GM10266 (cell line): ENCODE data around the gene GTSE1.
A peak's percentile ranks its signal among the peaks of the same experiment; 100 is the strongest.

Experiments used
- DNase-seq: peaks from one replicate; pipeline ENCODE4 v3.0.0; 2012; ENCODE audit errors: extremely low spot score
- CTCF ChIP-seq: IDR thresholded peaks from 2 replicates; pipeline ENCODE4 v1.5.1; 2012; ENCODE audit warnings: mild to moderate bottlenecking, low read depth; ENCODE audit not compliant: control insufficient read depth, insufficient read depth; ENCODE audit errors: missing control alignments

GTSE1 gene

GRCh38 chr22:46296257-46297150, at the start of gene GTSE1:
GTSE1 (plus strand) TSS chr22:46296870; CDS start chr22:46297401, 531 bp downstream.
- TF ChIP-seq CTCF = peak; percentile 45
- DNase-seq = peak; percentile 99

- no peak for DNase-seq
- TF ChIP-seq CTCF = no peak
These were observed 49.2 kb upstream of the GTSE1 start for GRCh38 chr22:46247443-46247975.

- TF ChIP-seq CTCF = peak; percentile 27
- peak; percentile 96 for DNase-seq
These were observed 46.5 kb upstream of the GTSE1 start, which contains the start of gene CDPF1 for GRCh38 chr22:46250035-46250782. CDPF1 (minus strand) TSS chr22:46250293; CDS start chr22:46248284, 2,009 bp downstream.

GRCh38 chr22:46250783-46251125, 45.9 kb upstream of the GTSE1 start:
- no peak for TF ChIP-seq CTCF
- no peak for DNase-seq

GRCh38 chr22:46251266-46251665, 45.4 kb upstream of the GTSE1 start:
- no peak for TF ChIP-seq CTCF
- DNase-seq = no peak

- no peak for TF ChIP-seq CTCF
- no peak for DNase-seq
These were observed 44.8 kb upstream of the GTSE1 start for GRCh38 chr22:46251816-46252380.
